T-helper 9 cell (primary cell): ENCODE measurements around the gene GANAB.
"Not testable (repeated sequence)": the region's sequence is repeated elsewhere in the genome, so short reads cannot be mapped to it uniquely, and the experiment has no call there.

Experiments used
- DNase-seq: peaks from one replicate; pipeline ENCODE4 v3.0.0-alpha.2; 2020

The GANAB gene

DNA sequence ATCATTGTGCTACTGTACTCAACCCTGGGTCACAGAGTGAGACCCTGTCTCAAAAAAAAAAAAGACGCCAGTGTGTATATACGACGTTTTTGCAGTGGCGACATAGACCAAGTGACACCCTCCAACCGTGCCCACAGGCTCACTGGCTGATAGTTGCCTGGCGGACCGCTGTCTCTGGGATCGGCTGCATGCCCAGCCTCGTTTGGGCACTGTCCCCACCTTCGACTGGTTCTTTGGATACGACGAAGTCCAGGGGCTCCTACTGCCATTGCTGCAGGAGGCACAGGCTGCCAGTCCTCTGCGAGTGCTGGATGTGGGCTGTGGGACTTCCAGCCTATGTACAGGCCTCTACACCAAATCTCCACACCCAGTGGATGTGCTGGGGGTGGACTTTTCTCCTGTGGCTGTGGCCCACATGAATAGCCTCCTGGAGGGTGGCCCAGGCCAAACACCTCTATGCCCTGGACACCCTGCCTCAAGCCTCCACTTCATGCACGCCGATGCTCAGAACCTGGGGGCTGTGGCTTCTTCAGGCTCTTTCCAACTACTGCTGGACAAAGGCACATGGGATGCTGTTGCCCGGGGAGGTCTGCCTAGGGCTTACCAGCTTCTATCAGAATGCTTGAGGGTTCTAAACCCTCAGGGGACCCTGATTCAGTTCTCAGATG lies 20.0 kb upstream of the GANAB start:
- DNase-seq: no peak

DNA sequence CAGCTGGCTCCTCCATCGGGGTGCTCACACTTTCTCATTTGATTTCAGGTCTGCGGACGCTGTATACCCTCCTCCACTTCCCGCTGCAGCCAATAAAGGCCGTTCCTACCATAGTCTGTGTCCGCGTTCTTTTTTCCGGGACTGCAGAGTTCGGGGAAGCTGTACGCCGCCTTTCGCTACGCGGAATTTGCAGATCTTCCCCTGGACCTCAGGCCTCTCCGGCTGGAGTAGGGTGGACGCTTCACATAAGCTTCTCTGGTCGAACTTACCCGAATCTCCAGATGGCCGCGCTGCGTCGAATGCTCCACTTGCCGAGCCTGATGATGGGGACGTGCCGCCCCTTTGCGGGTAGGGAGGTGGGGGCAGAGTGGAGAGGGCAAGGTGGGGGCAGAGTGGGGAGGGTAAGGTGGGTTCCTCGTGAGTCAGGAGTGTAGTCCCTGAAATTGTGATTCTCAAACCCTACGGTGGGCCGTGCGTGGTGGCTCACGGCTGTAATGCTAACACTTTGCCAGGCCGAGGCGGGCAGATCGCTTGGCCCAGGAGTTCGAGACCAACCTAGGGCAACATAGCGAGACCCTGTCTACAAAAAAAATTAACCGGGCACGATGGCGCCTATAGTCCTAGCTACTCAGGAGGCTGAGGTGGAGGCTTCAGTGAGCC lies 19.3 kb upstream of the GANAB start:
- DNase-seq: peak; percentile 52

DNA sequence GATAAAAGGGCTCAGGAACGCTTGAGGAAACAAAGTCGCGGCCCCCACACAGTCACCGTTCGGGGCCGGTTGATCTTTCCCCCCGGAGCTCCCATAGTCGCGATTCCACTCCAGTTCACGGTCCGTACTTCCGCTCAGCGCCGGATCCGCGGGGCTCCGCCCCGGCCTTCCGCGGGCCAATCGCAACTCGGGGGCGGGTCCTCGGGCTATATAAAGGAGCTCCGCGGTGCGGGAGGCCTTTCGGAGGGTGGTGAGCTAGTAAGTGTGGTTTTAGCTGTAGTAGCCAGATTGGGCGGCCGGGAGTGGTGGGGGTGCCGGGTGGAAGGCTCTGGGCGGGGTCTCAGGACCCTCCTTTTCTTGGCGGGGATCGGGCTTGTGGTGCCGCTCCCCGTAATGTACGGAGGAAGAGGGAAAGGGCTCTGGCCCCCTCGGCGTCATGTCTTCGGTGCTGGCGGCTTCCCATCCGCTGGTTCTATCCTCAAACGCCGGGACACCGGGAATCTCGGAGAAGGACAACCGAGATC lies 18.7 kb upstream of the GANAB start, which contains the start of the genes C11orf98 and CSKMT:
TSS of gene C11orf98 (minus strand) at position 136 of the 524 bp plus-strand sequence. CDS start at position 95, 41 bp downstream.
TSS of gene CSKMT (plus strand) at position 238 of the 524 bp plus-strand sequence. CDS start 568 bp downstream, outside the sequence.
- DNase-seq: peak; percentile 93

DNA sequence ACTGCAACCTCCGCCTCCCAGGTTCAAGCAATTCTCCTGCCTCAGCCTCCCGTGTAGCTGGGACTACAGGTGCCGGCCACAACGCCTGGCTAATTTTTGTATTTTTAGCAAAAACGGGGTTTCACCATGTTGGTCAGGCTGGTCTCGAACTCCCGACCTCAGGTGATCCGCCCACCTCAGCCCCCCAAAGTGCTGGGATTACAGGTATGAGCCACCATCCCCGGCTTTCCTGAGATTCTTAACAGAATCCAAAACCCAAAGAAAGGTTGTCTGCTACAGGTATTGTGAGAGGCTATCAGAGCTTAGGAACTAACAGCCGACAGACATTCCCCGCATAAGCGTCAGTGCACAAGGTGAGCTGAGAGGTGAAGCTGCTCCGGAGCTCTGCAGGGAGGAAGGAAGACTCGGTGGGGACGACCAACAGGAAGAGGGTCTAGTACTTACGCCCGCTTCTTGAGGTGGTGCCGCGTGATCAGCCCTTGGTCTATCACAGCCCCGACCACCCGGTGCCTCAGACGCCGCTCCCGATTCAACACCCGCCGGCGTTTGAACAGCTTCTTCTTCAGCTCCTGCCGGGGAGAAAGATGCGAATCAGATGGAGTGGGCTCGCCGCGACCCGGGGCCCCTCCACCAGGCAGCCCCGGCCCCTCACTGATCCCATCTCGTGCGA lies 18.1 kb upstream of the GANAB start:
- peak; percentile 37 for DNase-seq

DNA sequence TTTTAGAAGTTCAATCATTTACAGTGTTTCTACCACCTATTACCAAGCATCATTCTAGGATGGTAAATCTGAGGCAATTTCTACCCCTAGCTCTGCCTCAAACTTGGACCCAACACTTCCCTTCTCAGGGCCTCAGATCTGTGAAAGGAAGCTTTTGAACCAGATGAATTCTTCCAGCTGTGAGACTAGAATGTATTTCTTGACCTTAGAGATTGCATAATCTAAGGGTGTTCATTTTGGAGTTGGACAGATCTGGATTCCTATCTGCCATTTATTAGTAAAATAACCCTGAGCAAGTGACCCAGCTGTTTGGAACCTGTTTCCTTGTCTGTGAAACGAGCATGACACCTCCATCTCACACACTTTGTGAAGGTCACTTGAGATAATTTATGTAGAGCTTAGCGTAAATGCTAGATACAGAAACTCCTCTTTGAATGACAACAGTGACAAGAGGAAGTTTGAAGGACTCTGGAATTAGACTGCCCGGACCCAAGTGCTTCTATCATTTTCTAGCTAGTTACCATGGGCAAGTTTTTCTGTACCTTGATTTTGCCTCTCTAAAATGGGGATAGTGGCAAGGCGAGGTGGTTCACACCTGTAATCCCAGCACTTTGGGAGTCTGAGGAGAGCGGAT lies 10.5 kb upstream of the GANAB start:
- no peak for DNase-seq

DNA sequence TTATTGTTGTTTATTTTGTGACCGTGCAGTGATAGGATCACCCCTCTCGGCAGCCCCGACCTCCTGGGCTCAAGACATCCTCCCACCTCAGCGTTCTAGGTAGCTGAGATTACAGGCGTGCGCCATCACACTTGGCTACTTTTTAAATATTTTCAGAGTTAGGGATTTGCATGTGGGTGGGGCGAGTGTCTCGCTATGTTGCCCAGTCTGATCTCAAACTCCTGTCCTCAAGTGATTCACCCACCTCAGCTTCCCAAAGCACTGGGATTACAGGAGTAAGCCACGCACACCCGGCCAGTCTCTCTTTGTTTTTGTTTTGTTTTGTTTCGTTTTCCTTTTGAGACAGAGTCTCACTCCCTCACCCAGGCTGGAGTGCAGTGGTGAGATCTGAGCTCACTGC lies 7.9 kb upstream of the GANAB start:
- DNase-seq: no peak

DNA sequence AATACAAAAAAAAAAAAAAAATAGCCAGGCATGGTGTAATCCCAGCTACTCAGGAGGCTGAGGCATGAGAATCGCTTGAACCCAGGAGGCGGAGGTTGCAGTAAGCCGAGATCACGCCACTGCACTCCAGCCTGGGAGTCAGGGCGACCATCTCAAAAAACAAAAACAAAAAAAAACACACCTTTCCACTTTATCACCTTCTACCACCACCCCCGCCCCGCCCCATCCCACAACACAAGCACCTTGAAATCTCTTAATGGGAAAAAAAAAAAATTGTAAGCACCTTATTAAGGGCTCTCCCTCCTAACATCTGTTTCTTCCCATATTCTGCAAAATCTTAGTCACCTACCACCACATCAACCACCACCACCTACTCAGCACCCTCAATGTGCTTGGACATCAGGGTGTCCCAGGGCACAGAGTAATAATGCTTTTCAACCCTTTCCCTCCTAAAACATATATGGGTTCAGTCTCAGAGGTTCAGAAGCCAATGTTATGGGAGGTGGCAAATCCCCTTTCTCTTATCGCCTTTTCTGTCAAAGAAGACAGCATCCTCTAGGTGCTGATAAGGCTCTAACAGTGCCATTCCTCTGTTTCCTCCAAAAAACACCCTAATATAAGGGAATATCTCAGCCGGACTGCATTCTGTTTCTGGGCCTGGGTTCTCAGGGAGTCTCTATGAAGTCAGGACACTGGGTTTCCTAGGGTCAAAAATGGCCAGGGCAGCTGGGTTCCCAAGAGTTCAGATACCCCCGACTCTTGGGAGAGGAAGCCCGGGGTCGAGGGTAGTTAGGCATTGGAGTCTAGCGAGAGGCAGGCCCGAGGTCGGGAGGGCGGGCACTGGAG lies 6.0 kb upstream of the GANAB start:
- DNase-seq: peak; percentile 56

DNA sequence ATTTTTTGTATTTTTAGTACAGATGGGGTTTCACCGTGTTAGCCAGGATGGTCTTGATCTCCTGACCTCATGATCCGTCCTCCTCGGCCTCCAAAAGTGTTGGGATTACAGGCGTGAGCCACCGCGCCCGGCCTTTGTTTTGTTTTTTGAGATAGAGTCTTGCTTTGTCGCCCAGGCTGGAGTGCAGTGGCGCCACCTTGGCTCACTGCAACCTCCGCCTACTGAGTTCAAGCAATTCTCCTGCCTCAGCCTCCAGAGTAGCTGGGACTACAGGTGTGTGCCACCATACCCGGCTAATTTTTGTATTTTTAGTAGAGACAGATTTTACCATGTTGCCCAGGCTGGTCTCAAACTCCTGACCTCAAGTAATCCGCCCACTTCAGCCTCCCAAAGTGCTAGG lies 3.9 kb upstream of the GANAB start:
- DNase-seq: not testable (repeated sequence)

DNA sequence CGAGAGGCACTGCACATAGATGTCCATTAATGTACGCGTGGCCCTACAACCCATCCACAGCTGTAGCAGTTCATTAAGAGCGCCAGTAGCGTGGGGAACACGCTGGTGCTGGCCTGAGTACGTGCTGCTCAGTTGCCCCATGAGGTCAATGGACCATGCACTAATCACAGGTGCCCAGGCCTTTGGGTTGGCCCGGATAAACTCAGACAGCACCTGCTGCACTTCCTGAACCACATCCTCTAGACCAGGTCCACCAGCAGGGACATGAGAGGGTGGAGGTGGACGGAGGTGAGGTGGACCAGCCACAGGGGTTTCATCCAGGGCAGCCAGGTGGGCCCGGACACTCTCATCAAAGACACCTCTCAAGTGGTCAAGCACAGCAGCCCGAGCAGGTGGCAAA lies 3.1 kb upstream of the GANAB start:
- no peak for DNase-seq

DNA sequence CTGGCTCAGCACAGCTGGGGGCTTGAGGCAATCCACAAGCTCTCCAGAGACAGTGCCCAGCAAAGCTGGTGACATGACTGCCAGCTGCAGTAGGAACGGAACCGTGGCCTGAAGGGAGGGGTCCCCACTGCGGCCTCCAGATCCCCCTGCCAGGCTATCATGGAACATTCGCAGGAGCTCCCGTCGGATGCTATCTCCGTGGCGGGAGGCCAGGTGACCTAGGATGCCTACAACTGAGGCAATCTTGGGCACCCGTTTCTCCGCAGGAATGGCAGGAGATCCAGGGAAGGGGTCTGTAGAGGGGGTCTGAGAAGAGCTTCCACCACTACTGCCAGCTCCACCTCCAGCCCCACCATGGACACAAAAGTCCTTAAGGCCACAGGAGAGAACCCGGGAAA lies 2.6 kb upstream of the GANAB start:
- no peak for DNase-seq

DNA sequence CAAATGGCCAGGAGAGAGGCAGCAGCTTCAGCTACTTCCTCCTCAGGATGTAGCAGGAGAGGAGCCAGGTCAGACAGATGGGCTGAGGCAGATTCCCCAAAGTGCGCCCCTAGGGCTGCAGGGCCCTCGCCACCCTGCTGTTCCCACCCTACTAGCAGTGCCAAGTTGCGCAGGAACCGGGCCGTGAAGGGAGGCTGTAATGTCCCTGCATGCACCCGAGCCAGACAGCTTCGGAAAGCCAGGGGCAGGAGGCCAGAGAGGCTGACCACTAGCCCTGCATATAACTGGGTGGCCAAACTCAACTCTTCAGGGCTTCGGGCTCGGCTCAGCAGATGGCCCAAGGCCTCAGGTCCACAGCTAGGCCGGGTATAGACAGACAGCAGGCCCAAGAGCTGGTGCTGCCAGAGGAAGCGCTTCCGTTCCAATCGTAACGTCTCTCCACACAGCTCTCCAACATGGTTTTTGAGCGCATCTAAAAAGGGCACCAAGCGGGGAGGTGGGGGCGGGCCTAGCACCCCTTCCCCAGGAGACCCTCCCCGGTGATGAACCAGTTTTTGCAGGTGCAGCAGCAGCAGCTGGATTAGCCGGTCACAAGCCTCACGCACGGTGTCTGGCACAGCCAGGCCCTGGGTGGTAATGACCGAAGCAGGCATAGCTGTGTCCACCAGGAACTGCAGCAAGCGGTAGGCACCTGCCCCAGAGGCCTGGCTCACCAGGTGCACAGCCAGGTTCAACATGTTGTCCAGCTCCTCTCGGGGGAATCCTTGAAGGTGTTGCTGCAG lies 2.0 kb upstream of the GANAB start:
- DNase-seq: no peak

DNA sequence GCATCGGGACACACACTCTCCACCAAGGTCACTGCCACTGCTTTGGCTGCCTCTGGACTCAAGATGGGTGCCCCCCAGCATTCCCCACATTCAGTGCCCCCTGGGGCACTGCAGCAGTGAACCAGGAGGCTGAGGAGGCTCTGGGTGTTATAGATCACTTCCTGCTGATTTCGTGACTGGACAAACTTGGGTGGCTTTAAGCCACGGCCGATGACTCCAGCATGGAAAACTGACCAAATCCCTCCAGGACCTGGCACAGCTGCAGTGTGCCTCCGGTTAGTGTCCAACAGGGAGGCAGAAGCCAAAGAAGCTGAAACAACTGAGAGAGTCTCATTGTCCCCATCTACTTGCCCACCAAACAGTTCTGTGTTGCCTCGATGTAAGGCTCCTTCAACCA lies 1.2 kb upstream of the GANAB start:
- DNase-seq: no peak

DNA sequence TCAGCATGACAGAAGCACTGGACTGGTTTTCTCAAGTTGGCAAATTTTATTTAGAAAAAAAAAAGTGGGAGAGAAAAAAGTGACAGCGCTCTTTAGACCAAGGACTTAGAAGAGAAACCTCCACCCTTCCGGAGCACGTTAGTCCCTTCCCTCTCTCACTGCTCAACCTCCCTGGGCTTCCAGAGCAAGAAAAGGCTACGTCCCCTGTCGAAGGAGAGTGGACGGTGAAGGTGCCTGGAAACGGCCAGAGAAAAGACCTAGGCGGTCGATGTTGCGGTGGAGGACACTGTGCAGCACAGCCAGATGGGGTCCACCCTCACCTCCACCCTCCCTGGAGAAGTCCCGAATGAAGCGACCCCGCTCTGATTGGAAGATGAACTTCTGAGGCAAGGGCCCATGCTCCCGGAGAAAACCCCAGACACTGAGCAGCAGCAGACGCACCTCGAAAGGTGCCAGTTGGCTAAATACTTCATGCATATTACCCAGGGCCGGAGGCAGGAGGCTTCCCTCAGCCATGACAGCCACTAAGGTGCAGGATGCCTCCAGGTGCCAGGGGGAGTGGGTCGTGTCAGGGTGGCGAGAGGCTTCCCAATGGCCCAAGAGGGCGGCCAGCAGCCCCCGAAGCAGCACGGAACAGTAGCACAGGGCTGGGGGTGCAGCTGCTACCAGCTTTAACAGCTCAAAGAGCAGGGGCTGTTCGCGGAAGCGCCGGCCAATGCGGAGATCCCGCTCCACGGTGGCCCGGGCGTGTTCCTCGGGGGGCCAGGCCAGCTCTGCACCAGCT lies 604 bp upstream of the GANAB start:
- DNase-seq: no peak

DNA sequence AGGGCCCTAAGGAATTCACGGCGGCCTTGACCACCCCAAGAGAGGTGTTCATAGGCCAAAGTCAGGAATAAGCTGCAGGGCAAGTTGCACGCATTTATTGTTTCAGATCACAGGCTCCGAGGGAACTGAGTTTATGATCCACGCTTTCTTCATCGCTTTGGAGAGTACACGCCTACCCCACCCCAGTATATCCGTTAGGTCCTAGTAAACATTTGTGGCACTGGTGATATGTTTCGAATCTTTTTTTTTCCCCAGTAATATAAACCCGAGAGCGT lies 805 bp downstream of the GANAB start:
- DNase-seq: no peak

DNA sequence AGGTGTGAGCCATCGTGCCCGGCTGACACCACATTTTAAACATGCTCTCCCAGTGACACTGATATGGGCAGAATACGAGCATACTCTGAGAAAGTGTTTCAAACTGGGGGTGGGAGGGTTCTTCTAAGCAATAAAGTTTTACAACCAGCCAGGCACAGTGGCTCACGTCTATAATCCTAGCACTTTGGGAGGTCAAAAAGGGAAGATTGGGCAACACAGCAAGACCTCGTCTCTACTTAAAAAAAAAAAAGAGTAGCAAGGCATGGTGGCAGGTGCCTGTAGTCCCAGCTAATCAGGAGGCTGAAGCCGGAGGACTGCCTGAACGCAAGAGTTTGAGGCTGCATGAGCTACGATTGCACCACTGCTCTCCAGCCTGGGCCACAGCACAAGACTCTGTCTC lies 2.2 kb downstream of the GANAB start:
- no peak for DNase-seq

DNA sequence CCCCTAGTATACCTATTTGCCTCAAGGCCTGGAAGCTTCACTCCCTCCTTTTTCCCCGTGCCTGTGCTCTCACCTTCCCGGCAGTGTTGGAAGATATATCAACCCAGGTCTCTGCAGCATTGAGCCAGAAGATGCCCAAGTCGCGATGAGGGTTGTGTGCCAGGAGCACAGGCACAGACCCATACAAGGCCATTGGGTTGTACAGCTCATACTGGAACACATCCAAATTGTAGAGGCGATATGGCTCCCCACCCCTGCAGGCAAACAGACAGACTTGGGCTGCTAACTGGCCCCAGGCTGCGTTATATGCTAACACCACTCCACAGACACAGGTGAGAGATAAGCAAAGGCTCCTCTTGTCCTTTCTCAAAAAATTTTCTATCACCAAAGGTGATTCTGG lies 13.9 kb downstream of the GANAB start:
- no peak for DNase-seq

DNA sequence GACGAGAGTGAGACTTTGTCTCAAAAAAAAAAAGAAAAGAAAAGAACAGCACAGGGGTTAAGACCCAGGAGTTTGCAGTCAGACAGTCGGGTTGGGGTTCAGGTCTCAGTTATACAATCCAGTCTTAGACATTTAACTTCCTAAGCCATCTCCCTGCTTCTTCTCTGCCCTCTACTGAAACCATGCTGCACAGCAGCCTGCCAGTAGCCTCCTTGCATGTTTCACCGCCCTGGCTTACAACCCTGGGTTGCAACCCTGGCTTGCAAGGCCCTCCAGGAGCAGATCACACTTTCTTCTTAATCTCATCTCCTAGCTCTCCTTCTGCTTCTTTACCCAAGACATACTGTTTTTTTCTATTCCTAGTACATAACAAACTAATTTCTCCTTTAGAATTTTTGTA lies 18.7 kb downstream of the GANAB start:
- DNase-seq: no peak

DNA sequence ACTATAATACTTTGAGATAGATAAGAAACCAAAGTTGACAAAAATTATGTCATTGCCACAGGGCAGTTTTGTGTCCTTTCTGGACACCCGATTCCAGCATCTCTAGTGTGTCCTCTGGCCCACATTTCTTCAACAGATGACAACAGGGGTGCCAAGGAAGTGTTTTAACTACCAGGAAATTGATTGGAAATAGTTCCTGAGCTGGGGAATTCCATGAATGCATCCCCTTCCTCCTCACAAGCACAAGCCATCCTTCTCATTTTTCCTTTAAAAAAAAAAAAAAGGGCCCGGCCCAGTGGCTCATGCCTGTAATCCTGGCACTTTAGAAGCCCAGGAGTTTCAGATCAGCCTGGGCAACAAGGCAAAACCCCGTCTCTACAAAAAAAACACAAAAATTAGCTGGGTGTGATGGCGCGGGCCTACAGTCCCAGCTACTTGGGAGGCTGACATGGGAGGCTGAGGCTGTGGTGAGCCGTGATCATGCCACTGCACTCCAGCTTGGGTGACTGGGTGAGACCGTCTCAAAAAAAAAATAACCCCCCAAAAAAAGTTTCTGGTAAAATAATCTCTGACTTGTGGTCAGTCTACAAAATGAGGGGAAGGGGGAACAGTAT lies 23.8 kb downstream of the GANAB start:
- DNase-seq: no peak

DNA sequence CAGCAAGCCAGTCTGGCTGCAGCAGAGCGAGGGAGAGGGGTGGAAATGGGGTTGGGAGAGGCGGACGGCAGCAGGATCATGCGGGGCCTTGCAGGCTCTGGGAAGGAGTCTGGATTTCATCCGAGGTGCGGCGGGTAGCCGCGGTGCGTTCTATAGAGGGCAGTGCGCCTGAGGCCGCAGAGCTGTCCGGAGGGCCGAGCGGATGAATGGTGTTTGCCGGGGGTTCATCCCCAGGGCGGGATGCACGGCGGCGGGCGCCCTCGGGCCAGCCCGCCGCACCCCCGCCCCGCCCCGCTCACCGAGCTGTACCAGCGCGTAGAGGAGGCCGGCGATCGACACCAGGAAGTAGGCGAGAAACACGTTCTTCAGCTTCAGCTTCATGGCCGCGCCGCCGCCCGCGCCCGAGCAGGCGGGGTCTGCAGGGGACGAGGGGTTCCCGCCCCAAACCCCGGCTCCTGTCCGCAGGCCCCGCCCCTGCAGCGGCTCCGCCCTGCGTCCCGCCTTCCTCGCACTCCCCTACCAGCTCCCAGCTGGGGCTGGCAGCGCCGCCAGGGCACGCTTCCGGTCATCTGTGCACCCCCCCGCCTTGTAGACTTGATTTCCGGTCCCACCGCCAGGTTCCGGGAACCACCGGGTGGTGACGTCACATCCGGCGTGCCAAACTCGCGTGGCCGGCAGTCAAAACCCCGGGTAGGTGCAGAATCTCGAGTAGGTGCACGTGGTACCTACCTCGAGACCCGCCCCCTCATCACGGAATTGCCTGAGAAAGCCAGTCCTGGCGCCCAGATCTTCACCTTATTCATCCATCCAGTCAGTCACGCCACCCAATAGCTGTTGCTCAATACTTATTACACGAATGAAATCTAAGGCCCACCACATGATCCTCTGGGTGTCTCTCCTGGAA lies 24.6 kb downstream of the GANAB start, which contains the start of gene B3GAT3:
TSS of gene B3GAT3 (minus strand) at position 420 of the 904 bp plus-strand sequence. CDS start at position 381, 39 bp downstream.
- DNase-seq: peak; percentile 96
